HCT116 (cell line): Measurements from ENCODE around the gene PUM1.

ENCODE experiments used
- FOSL1 ChIP-seq: IDR thresholded peaks from 2 replicates; pipeline ENCODE4 v1.6.1; 2012; ENCODE audit warnings: low read depth
- MAX ChIP-seq: IDR thresholded peaks from 2 replicates; pipeline ENCODE4 v1.6.1; 2012

- TF ChIP-seq FOSL1 (no peak), MAX (no peak)
Measured at GRCh38 chr1:31110846-31111245, 45.3 kb upstream of the PUM1 start.
